PC-9 (cell line): Measurements from ENCODE around the gene HTR2B.

Experiments used
- EZH2 ChIP-seq: fragments of 200-600 bp; sonication (generic); IDR thresholded peaks from 2 replicates; pipeline ENCODE4 v1.8.0; 2017; ENCODE audit warnings: antibody characterized with exemption, low read depth
- TF ChIP-seq, protein P1 (sequence below): fragments of 200-600 bp; sonication (generic); conservative IDR thresholded peaks from 2 replicates; pipeline ENCODE4 v1.6.1; 2017; ENCODE audit warnings: mixed run types, antibody characterized with exemption, mild to moderate bottlenecking, moderate library complexity

DNA sequence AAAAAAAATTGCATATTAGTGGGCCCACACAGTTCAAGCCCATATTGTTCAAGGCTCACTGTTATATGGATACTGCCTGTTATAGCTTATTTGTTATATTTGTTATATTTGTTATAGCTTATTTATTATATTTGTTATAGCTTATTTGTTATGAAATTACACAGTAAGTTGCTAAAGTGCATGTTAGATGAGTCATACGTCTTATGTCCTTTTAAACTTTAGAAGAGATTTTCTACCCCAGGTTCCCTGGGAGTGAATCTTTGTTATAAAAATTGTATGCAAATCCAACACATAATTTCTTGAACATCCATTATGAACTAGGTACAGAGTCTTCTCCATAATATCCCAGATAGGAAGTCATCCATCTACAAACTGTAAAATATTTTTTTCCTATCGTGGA lies 22.1 kb downstream of the HTR2B start:
- TF ChIP-seq, protein P1, sequence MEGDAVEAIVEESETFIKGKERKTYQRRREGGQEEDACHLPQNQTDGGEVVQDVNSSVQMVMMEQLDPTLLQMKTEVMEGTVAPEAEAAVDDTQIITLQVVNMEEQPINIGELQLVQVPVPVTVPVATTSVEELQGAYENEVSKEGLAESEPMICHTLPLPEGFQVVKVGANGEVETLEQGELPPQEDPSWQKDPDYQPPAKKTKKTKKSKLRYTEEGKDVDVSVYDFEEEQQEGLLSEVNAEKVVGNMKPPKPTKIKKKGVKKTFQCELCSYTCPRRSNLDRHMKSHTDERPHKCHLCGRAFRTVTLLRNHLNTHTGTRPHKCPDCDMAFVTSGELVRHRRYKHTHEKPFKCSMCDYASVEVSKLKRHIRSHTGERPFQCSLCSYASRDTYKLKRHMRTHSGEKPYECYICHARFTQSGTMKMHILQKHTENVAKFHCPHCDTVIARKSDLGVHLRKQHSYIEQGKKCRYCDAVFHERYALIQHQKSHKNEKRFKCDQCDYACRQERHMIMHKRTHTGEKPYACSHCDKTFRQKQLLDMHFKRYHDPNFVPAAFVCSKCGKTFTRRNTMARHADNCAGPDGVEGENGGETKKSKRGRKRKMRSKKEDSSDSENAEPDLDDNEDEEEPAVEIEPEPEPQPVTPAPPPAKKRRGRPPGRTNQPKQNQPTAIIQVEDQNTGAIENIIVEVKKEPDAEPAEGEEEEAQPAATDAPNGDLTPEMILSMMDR = no peak
- no peak for TF ChIP-seq EZH2
